ENCODE measurements around the gene RUFY1.

- no peak for TF ChIP-seq CTCF (IDR thresholded peaks at IDR 0.05; ENCODE audit: borderline replicate concordance, extremely low read depth, low read length, poor library complexity, severe bottlenecking)
- no peak for TF ChIP-seq EZH2 (IDR thresholded peaks at IDR 0.05; ENCODE audit: borderline replicate concordance, low read depth, low read length, severe bottlenecking)
Measured at GRCh38 chr5:179512452-179513000, 37.8 kb upstream of the RUFY1 start.

Measured in DND-41 (cell line).